ENCODE results near the gene VAC14. TPM values are rescaled to one million over a fixed set of nuclear protein-coding genes. Genes with fewer than 3 reads are reported as not detected.
"Not testable (repeated sequence)": the region's sequence is repeated elsewhere in the genome, so short reads cannot be mapped to it uniquely, and the experiment has no call there.

Gene VAC14
- total RNA-seq, 1 donor from 2014 or later = 74.0 TPM

DNA sequence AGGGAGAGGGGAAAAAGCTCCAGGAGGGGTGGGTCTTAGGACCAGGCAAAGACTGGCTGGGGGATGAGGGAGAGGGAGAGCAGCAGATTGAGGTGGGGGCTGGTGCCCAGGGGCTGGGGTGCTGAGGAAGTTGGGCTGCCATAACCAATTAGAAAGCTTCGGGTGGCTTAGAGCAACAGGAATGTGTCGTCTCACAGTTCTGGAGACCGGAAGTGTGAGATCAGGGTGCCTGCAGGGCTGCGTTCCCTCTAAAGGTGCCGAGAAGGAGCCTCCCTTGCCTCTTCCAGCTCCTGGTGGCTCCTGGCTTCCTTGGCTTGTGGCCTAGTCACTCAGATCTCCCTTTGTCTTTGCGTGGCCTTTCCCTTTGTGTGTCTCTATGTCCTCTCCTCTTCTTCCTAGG, 152.4 kb downstream of the VAC14 start:
- no peak for DNase-seq (ENCODE audit: low read depth)

GRCh38 chr16:70647441-70648359, 153.3 kb downstream of the VAC14 start:
- DNase-seq (ENCODE audit: low read depth) = no peak

GRCh38 chr16:70646260-70647241, 154.4 kb downstream of the VAC14 start, which contains the start of gene IL34:
IL34 (plus strand) TSS chr16:70646559; CDS start chr16:70646948, 389 bp downstream.
- peak; percentile 99 for DNase-seq (ENCODE audit: low read depth)

DNA sequence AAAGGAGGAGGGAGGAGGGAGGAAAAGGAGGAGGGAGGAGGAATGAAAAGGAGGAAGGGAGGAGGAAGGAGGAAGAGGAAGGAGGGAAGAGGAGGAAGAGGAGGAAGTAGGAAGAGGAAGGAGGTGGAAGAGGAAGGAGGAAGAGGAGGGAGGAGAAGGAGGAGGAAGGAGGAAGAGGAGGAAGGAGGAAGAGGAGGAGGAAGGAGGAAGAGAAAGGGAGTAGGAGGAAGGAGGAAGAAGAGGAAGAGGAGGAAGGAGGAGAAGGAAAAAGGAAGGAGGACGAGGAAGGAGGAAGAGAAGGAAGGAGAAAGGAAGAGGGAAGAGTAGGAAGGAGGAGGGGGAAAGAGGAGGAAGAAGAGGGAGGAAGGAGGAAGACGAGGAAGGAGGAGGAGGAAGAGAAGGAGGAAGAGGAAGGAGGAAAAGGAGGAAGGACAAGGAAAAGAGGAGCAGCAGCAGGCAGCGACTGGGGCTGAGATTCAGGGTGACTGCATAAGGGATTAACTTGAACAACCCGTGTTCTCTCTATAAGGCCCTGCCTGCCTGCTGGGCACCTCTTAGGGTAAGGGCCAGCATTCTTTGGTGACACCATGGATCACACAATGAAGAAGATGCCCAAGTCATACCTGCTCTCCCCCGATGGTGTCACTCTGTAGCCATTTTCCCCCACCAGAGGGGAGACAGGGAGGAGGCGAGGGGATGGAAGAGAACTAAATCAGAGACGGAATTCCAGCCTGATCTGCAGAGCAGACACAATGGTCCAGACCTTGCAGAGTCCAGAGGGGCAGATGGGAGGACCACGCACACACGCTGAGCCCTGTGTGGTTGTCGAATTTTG, 156.0 kb downstream of the VAC14 start:
- DNase-seq (ENCODE audit: low read depth) = no peak

- DNase-seq (ENCODE audit: low read depth) = not testable (repeated sequence)
Measured at GRCh38 chr16:70643264-70643663, 157.7 kb downstream of the VAC14 start.

GRCh38 chr16:70642633-70643032, 158.3 kb downstream of the VAC14 start:
- no peak for DNase-seq (ENCODE audit: low read depth)

- DNase-seq (ENCODE audit: low read depth) = peak; percentile 74
Measured at GRCh38 chr16:70638814-70639792, 161.9 kb downstream of the VAC14 start.

Other genes starting within 250 kb of the VAC14 start
- 20.0 and 67.8 TPM in 2 replicates for gene IL34, start 154.6 kb downstream of the VAC14 start, total RNA-seq
- gene MTSS2, start 115.1 kb downstream of the VAC14 start, total RNA-seq = 170 and 234 TPM in 2 replicates

Data from myocyte (in vitro differentiated cells).